Progenitor cell of endocrine pancreas (in vitro differentiated cells): ENCODE data around the gene ULK4. TPM values are rescaled to one million over a fixed set of nuclear protein-coding genes. Genes with fewer than 3 reads are reported as not detected.

Experiments
- DNase-seq: peaks from one replicate; pipeline ENCODE4 v3.0.0; 2021; ENCODE audit warnings: low spot score; ENCODE audit not compliant: unreplicated experiment
- H3K27ac Mint-ChIP-seq: 2 replicates; pipeline ENCODE4 v1.8.0; 2021; ENCODE audit warnings: mild to moderate bottlenecking, moderate library complexity, mixed read lengths
- H3K27me3 Mint-ChIP-seq: 2 replicates; pipeline ENCODE4 v1.8.0; 2021; ENCODE audit warnings: mixed read lengths
- H3K36me3 Mint-ChIP-seq: 2 replicates; pipeline ENCODE4 v1.8.0; 2022; ENCODE audit warnings: mixed read lengths; ENCODE audit not compliant: insufficient read depth
- H3K4me1 Mint-ChIP-seq: 2 replicates; pipeline ENCODE4 v1.8.0; 2021; ENCODE audit warnings: low read depth, mixed read lengths
- H3K4me3 Mint-ChIP-seq: 2 replicates; pipeline ENCODE4 v1.8.0; 2021; ENCODE audit warnings: low read depth, mild to moderate bottlenecking, moderate library complexity, mixed read lengths
- H3K9me3 Mint-ChIP-seq: 2 replicates; pipeline ENCODE4 v1.8.0; 2021; ENCODE audit warnings: low read depth, mixed read lengths
- CTCF ChIP-seq: fragments of 200-600 bp; sonication (generic); IDR thresholded peaks from one replicate; pipeline ENCODE4 v1.5.0; 2021; ENCODE audit warnings: antibody characterized with exemption, mild to moderate bottlenecking; ENCODE audit not compliant: unreplicated experiment
- total RNA-seq: library from RNA; stranded (reverse); gene quantifications from 2 replicates; pipeline ENCODE4 v1.2.1, GENCODE V29; 2021

Gene ULK4
- total RNA-seq, 1 donor from 2014 or later: 14.2 TPM

- Mint-ChIP-seq H3K9me3 (no peaks in the 10 kb centered on the region), H3K36me3 (peaks cover 15% of the 10 kb centered on the region), H3K27me3 (no peaks in the 10 kb centered on the region), H3K27ac (no peak overlapping the region), H3K4me3 (no peak overlapping the region), H3K4me1 (peaks cover 26% of the 10 kb centered on the region)
- no peak for DNase-seq
- no peak for TF ChIP-seq CTCF
These were observed 739.9 kb downstream of the ULK4 start for GRCh38 chr3:41222012-41222411.

DNA sequence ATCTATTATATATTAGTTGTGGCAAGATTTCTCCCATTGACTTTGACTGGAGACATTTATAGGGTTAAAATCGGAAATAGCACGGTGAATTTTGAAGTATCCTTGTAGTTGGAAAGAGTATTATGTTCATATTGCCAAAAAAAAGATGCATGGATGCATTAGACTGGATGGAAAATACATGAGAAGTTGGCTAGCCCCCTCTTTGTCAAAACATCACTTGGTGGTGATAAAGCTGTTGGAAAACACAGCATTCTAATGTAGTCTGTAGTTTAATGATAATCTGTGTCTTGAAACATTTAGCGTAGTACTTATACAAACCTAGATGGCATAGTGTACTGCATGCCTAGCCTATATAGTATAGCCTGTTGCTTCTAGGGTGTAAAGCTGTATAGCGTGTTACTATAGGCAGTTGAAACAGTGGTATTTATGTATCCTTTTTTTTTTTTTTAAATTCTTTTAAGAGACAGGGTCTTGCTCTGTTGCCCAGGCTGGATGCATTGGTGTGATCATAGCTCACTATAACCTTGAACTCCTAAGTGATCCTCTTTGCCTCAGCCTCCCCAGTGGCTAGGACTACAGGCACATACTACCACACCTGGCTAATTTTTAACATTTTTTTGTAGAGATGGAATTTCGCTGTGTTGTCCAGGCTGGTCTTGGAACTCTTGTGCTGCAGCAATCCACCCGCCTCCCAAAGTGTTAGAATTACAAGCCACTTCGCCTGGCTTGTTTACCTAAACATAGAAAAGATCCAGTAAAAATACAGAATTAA is 740.8 kb downstream of the ULK4 start:
- Mint-ChIP-seq H3K27ac (no peak overlapping the region), H3K27me3 (no peaks in the 10 kb centered on the region), H3K9me3 (no peaks in the 10 kb centered on the region), H3K36me3 (peaks cover 6% of the 10 kb centered on the region), H3K4me3 (no peak overlapping the region), H3K4me1 (peaks cover 30% of the 10 kb centered on the region)
- DNase-seq: no peak
- TF ChIP-seq CTCF: no peak

DNA sequence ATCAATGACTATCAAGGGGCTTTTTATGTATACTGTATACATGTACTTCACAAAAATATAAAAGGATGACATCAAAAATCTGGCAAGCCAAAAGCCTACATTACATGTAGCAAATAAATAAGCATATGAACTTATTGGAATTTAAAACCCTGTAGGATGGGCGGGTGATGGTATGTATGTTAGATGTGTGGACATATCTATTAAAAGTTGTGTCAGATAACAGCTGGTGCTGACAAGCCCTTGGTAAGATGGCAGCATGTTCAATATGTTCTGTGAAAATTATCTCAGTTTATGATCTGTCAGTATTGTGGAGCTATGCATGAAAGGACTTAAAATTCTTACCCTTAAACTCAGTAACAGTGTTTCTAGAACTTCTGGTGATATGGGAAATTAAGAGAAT is 742.5 kb downstream of the ULK4 start:
- peaks cover 35% of the 10 kb centered on the region for H3K4me1 Mint-ChIP-seq
- H3K4me3 Mint-ChIP-seq: no peak overlapping the region
- no peak for DNase-seq
- no peaks in the 10 kb centered on the region for H3K36me3 Mint-ChIP-seq
- H3K27ac Mint-ChIP-seq: no peak overlapping the region
- H3K27me3 Mint-ChIP-seq: no peaks in the 10 kb centered on the region
- no peaks in the 10 kb centered on the region for H3K9me3 Mint-ChIP-seq
- TF ChIP-seq CTCF: no peak

GRCh38 chr3:41216993-41217392 is 744.9 kb downstream of the ULK4 start:
- Mint-ChIP-seq H3K36me3 (no peaks in the 10 kb centered on the region), H3K27me3 (no peaks in the 10 kb centered on the region), H3K9me3 (no peaks in the 10 kb centered on the region), H3K4me3 (no peak overlapping the region), H3K27ac (no peak overlapping the region), H3K4me1 (peaks cover 48% of the 10 kb centered on the region)
- no peak for DNase-seq
- TF ChIP-seq CTCF: no peak

- TF ChIP-seq CTCF: no peak
- Mint-ChIP-seq H3K27ac (no peak overlapping the region), H3K9me3 (no peaks in the 10 kb centered on the region), H3K27me3 (no peaks in the 10 kb centered on the region), H3K36me3 (peaks cover under 1% of the 10 kb centered on the region), H3K4me1 (peaks cover 42% of the 10 kb centered on the region), H3K4me3 (no peak overlapping the region)
- DNase-seq: no peak
These were observed 745.5 kb downstream of the ULK4 start for GRCh38 chr3:41216422-41216821.
